ENCODE results near the gene CDH4.

The CDH4 gene

GRCh38 chr20:61710108-61710507, 458.0 kb downstream of the CDH4 start:
- Histone ChIP-seq H3K9ac (ENCODE audit: low read depth, low read length) (no peak overlapping the region), H3K79me2 (ENCODE audit: insufficient read depth, low read length) (no peaks in the 10 kb centered on the region), H3K27ac (ENCODE audit: low read length) (no peak overlapping the region), H3K4me1 (ENCODE audit: insufficient read depth, low read length) (no peaks in the 10 kb centered on the region), H2AFZ (ENCODE audit: low read depth, low read length) (no peak overlapping the region), H3K27me3 (ENCODE audit: insufficient read depth, low read length, poor library complexity) (peaks cover 6% of the 10 kb centered on the region), H3K9me3 (ENCODE audit: insufficient read depth, low read length, severe bottlenecking) (no peaks in the 10 kb centered on the region), H3K4me2 (ENCODE audit: insufficient read depth, low read length) (no peak overlapping the region), H4K20me1 (ENCODE audit: insufficient read depth, low read length) (peaks cover 7% of the 10 kb centered on the region), H3K36me3 (ENCODE audit: insufficient read depth, low read length) (no peaks in the 10 kb centered on the region), H3K4me3 (ENCODE audit: low read depth in 1 of 2, low read length in 2 of 2) (no peak overlapping the region)
- ATAC-seq (ENCODE audit: insufficient read depth, low read depth) (no peak), DNase-seq (no peak)
- no peak for TF ChIP-seq EZH2 (IDR thresholded peaks at IDR 0.05; ENCODE audit: borderline replicate concordance, low read depth, low read length, severe bottlenecking)
- no peak for TF ChIP-seq CTCF (IDR thresholded peaks at IDR 0.05; ENCODE audit: borderline replicate concordance, extremely low read depth, low read length, poor library complexity, severe bottlenecking)

- Histone ChIP-seq H2AFZ (ENCODE audit: low read depth, low read length) (no peak overlapping the region), H3K36me3 (ENCODE audit: insufficient read depth, low read length) (no peaks in the 10 kb centered on the region), H3K79me2 (ENCODE audit: insufficient read depth, low read length) (no peaks in the 10 kb centered on the region), H3K9ac (ENCODE audit: low read depth, low read length) (no peak overlapping the region), H3K27ac (ENCODE audit: low read length) (no peak overlapping the region), H3K9me3 (ENCODE audit: insufficient read depth, low read length, severe bottlenecking) (no peaks in the 10 kb centered on the region), H3K4me3 (ENCODE audit: low read depth in 1 of 2, low read length in 2 of 2) (no peak overlapping the region), H3K4me2 (ENCODE audit: insufficient read depth, low read length) (no peak overlapping the region), H3K27me3 (ENCODE audit: insufficient read depth, low read length, poor library complexity) (peaks cover 6% of the 10 kb centered on the region), H3K4me1 (ENCODE audit: insufficient read depth, low read length) (no peaks in the 10 kb centered on the region), H4K20me1 (ENCODE audit: insufficient read depth, low read length) (peaks cover 5% of the 10 kb centered on the region)
- no peak for TF ChIP-seq CTCF (IDR thresholded peaks at IDR 0.05; ENCODE audit: borderline replicate concordance, extremely low read depth, low read length, poor library complexity, severe bottlenecking)
- TF ChIP-seq EZH2 (IDR thresholded peaks at IDR 0.05; ENCODE audit: borderline replicate concordance, low read depth, low read length, severe bottlenecking), result no peak
- ATAC-seq (ENCODE audit: insufficient read depth, low read depth) (no peak), DNase-seq (no peak)
Measured at GRCh38 chr20:61712688-61713087, 460.6 kb downstream of the CDH4 start.

GRCh38 chr20:61718361-61719005, 466.4 kb downstream of the CDH4 start:
- H4K20me1 ChIP-seq (ENCODE audit: insufficient read depth, low read length), result no peaks in the 10 kb centered on the region; the same call in 1 of the 2 replicates
- H3K36me3 ChIP-seq (ENCODE audit: insufficient read depth, low read length), result no peaks in the 10 kb centered on the region
- H3K4me1 ChIP-seq (ENCODE audit: insufficient read depth, low read length), result no peaks in the 10 kb centered on the region
- H3K27me3 ChIP-seq (ENCODE audit: insufficient read depth, low read length, poor library complexity), result peaks cover 2% of the 10 kb centered on the region
- no peaks in the 10 kb centered on the region for H3K9me3 ChIP-seq (ENCODE audit: insufficient read depth, low read length, severe bottlenecking)
- DNase-seq (no peak), ATAC-seq (ENCODE audit: insufficient read depth, low read depth) (no peak)
- no peak overlapping the region for H3K4me3 ChIP-seq (ENCODE audit: low read depth in 1 of 2, low read length in 2 of 2)
- no peak for TF ChIP-seq CTCF (IDR thresholded peaks at IDR 0.05; ENCODE audit: borderline replicate concordance, extremely low read depth, low read length, poor library complexity, severe bottlenecking)
- no peak for TF ChIP-seq EZH2 (IDR thresholded peaks at IDR 0.05; ENCODE audit: borderline replicate concordance, low read depth, low read length, severe bottlenecking)
- H3K9ac ChIP-seq (ENCODE audit: low read depth, low read length), result no peak overlapping the region
- no peak overlapping the region for H3K27ac ChIP-seq (ENCODE audit: low read length)
- H3K4me2 ChIP-seq (ENCODE audit: insufficient read depth, low read length), result no peak overlapping the region
- no peaks in the 10 kb centered on the region for H3K79me2 ChIP-seq (ENCODE audit: insufficient read depth, low read length)
- no peak overlapping the region for H2AFZ ChIP-seq (ENCODE audit: low read depth, low read length)
